Cardiac fibroblast (primary cell): Measurements from ENCODE around the gene RALGAPB.
"Not testable (repeated sequence)": the region's sequence is repeated elsewhere in the genome, so short reads cannot be mapped to it uniquely, and the experiment has no call there.

Experiments used
- DNase-seq, 2 donors: peaks; one replicate each; pipeline versions ENCODE4 v3.0.0 to v3.0.0-alpha.2; 2010; ENCODE audit warnings: low read depth in 2 of 2
- H3K4me3 ChIP-seq, 2 donors: replicated peaks in 1 of 2; 1 replicate in 1 of 2; 2 replicates in 1 of 2; pipeline ENCODE4 v1.5.1; 2011; ENCODE audit warnings: low read depth in 2 of 2, low read length in 2 of 2, mild to moderate bottlenecking in 2 of 2, moderate library complexity in 1 of 2
- CTCF ChIP-seq: IDR thresholded peaks from one replicate; pipeline ENCODE4 v1.5.1; 2011; ENCODE audit warnings: low read depth, mild to moderate bottlenecking, low read length, inconsistent platforms

The RALGAPB gene

GRCh38 chr20:38589967-38590675 is 117.5 kb downstream of the RALGAPB start:
- no peak for TF ChIP-seq CTCF
- DNase-seq: no peak
- no peak overlapping the region for H3K4me3 ChIP-seq

DNA sequence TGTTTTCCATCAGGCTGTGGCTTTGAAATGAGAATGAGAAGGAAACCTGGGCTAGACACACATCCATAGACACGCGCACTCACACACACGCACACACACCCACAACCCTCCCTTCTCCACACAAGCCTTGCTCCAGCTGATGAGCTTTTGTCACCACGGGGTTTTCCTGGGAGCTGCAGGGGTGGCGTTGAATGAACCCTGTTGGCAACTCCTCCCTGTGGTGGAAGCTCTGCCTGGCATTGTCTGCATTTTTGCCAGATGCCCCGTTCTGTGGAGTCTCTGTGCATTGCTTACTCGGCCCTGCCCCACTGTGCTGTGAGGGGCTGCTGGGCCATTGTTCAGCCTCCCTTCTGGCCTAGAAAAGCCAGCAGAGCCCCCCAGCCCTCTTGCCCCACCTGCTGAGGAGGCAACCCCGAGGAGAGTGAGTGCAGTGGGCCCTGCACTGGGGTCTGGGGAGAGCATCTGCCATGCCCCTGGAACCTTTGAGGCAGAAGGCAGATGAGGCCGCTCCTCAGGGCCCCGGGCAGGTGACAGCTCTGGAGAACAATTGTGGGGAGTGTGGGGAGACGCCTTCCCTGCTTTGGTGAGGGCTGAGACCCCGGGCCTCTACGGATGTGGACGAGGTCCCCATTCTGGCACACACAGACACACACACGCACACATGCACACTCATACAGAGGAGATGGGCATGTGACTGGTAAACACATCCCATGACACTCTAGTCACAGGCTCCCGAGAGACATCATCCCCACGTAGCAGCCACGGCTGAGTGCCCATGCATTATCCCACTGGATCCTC is 118.2 kb downstream of the RALGAPB start:
- no peak overlapping the region for H3K4me3 ChIP-seq
- DNase-seq: no peak
- TF ChIP-seq CTCF: no peak

- no peak overlapping the region for H3K4me3 ChIP-seq
- no peak for DNase-seq
- no peak for TF ChIP-seq CTCF
These were observed 119.1 kb downstream of the RALGAPB start for GRCh38 chr20:38591474-38592410.

DNA sequence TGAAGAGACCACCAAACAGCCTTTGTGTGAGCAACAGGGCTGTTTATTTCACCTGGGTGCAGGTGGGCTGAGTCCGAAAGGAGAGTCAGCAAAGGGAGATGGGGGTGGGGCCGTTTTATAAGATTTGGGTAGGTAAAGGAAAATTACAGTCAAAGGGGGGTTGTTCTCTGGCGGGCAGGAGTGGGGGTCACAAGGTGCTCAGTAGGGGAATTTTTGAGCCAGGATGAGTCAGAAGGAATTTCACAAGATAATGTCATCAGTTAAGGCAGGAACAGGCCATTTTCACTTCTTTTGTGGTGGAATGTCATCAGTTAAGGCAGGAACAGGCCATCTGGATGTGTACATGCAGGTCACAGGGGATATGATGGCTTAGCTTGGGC is 119.8 kb downstream of the RALGAPB start:
- H3K4me3 ChIP-seq: not testable (repeated sequence)
- peak in 1 of 2 donors; percentile 42 for DNase-seq

- not testable (repeated sequence) for DNase-seq, H3K4me3 ChIP-seq
These were observed 121.6 kb downstream of the RALGAPB start for GRCh38 chr20:38594281-38594680.

- H3K4me3 ChIP-seq: not testable (repeated sequence)
These were observed 123.2 kb downstream of the RALGAPB start for GRCh38 chr20:38595886-38596285.

DNA sequence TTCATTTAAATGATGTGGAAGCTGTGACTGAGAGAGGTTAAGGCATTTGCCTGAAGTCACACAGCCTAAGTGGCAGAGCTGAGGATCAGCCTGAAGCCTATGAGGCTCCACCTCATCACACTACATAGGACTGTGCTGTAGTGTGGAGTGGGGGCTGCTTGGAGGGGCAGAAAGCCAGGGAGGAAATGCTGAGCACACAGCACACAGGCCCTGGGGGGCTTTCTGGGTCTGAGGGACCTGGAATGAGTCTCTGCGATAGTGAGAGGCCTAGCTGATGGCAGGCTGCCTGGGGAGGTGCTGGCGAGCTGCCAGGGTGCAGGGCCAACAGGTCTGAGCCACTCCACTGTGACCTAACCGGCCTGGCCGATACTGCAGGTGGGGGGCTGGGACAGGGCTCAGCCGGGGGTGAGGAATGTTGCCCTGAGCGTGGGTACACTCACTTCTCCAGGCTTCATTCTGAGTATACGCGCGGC is 126.8 kb downstream of the RALGAPB start:
- TF ChIP-seq CTCF: no peak
- DNase-seq: peak in 1 of 2 donors; percentile 48
- H3K4me3 ChIP-seq: no peak overlapping the region

More at GRCh38 chr20:38595886-38596285, 123.2 kb downstream of the RALGAPB start:
- DNase-seq: not testable (repeated sequence)

DNA sequence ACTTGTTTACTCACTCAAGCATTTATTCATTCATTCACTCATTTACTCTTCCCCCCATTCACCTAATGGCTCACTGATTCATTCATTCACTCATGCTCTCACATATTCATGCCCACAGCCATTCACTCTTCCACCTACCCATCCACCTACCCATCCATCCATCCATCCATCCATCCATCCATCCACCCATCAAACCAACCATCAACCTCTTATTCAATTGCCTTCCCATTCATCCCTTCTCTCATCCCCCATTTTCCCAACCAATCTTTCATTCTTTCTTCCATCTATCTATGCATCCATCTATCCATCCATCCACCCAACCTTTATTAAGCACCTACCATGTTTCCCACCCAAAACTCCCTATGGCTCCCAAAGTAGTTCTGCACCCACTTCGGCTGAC is 127.4 kb downstream of the RALGAPB start:
- no peak overlapping the region for H3K4me3 ChIP-seq
- no peak for DNase-seq
- no peak for TF ChIP-seq CTCF
